ENCODE measurements around the gene STRA6. TPM values are rescaled to one million over a fixed set of nuclear protein-coding genes. Genes with fewer than 3 reads are reported as not detected.

The STRA6 gene
- total RNA-seq, 1 donor from 2014 or later, result not detected

- Histone ChIP-seq H3K36me3 (no peaks in the 10 kb centered on the region), H3K9me3 (no peaks in the 10 kb centered on the region), H3K27ac (no peak overlapping the region), H3K4me3 (no peak overlapping the region), H3K4me1 (peaks cover 21 to 36% of the 10 kb centered on the region in 2 donors), H3K27me3 (no peaks in the 10 kb centered on the region)
- TF ChIP-seq CTCF (IDR thresholded peaks at IDR 0.05), result no peak
- DNase-seq (ENCODE audit: low spot score in 2 of 2), result peak in 1 of 2 donors; percentile 4
- intact Hi-C loops (cut with DNase I), result no loop called here
These were observed 20.5 kb downstream of the STRA6 start for GRCh38 chr15:74182131-74182530.

GRCh38 chr15:74180881-74181602, 21.5 kb downstream of the STRA6 start:
- no peak for TF ChIP-seq CTCF (IDR thresholded peaks at IDR 0.05)
- peak in 1 of 2 donors; percentile 6 for DNase-seq (ENCODE audit: low spot score in 2 of 2)
- H3K4me3 ChIP-seq, result no peak overlapping the region
- intact Hi-C loops (cut with DNase I), result no loop called here
- no peaks in the 10 kb centered on the region for H3K27me3 ChIP-seq
- H3K4me1 ChIP-seq, result peaks cover 27 to 43% of the 10 kb centered on the region in 2 donors
- no peaks in the 10 kb centered on the region for H3K9me3 ChIP-seq
- H3K36me3 ChIP-seq, result no peaks in the 10 kb centered on the region
- H3K27ac ChIP-seq, result peak overlapping the region; percentile 80 to 82

- H3K27me3 ChIP-seq, result no peaks in the 10 kb centered on the region
- peak in 1 of 2 donors; percentile 7 for DNase-seq (ENCODE audit: low spot score in 2 of 2)
- H3K36me3 ChIP-seq, result peaks cover 0 to 7% of the 10 kb centered on the region in 2 donors
- peaks cover 35 to 50% of the 10 kb centered on the region in 2 donors for H3K4me1 ChIP-seq
- peak overlapping the region; percentile 80 to 82 for H3K27ac ChIP-seq
- H3K9me3 ChIP-seq, result no peaks in the 10 kb centered on the region
- TF ChIP-seq CTCF (IDR thresholded peaks at IDR 0.05), result no peak
- H3K4me3 ChIP-seq, result no peak overlapping the region
- intact Hi-C loops (cut with DNase I), result loop anchor here (2.0 kb wide), 1 partner anchor 61 kb away; no protein-coding TSS in a partner anchor
These were observed 22.4 kb downstream of the STRA6 start for GRCh38 chr15:74179983-74180880.

- no peak overlapping the region for H3K4me3 ChIP-seq
- H3K36me3 ChIP-seq, result peaks cover 0 to 7% of the 10 kb centered on the region in 2 donors
These were observed 23.3 kb downstream of the STRA6 start for GRCh38 chr15:74179101-74179841.

More at GRCh38 chr15:74179101-74179841, 23.3 kb downstream of the STRA6 start:
- H3K27ac ChIP-seq, result peak overlapping the region; percentile 82 to 85
- no peaks in the 10 kb centered on the region for H3K27me3 ChIP-seq
- intact Hi-C loops (cut with DNase I), result loop anchor here (2.0 kb wide), 1 partner anchor 62 kb away; no protein-coding TSS in a partner anchor
- DNase-seq (ENCODE audit: low spot score in 2 of 2), result peak; percentile 83 to 97
- H3K4me1 ChIP-seq, result peaks cover 43 to 60% of the 10 kb centered on the region in 2 donors
- TF ChIP-seq CTCF (IDR thresholded peaks at IDR 0.05), result no peak
- H3K9me3 ChIP-seq, result no peaks in the 10 kb centered on the region
